HG02938 (cell line): ENCODE measurements around the gene HNF1A.

ENCODE experiments used
- ATAC-seq: cut with Tn5 transposase; IDR thresholded peaks from one replicate; pipeline ENCODE4 v1.9.1; 2021; ENCODE audit warnings: mild to moderate bottlenecking, moderate library complexity; ENCODE audit not compliant: unreplicated experiment

HNF1A gene

GRCh38 chr12:120984351-120984898 lies 6.1 kb downstream of the HNF1A start:
- ATAC-seq, result no peak

GRCh38 chr12:120988234-120988633 lies 9.9 kb downstream of the HNF1A start:
- ATAC-seq, result no peak

GRCh38 chr12:120988658-120989057 lies 10.3 kb downstream of the HNF1A start:
- no peak for ATAC-seq

GRCh38 chr12:120989687-120990086 lies 11.3 kb downstream of the HNF1A start:
- no peak for ATAC-seq

- ATAC-seq, result no peak
These were observed 12.2 kb downstream of the HNF1A start for GRCh38 chr12:120990487-120991055.

- ATAC-seq, result no peak
These were observed 13.6 kb downstream of the HNF1A start for GRCh38 chr12:120991965-120992364.

GRCh38 chr12:120992989-120993388 lies 14.6 kb downstream of the HNF1A start:
- no peak for ATAC-seq

- ATAC-seq, result no peak
These were observed 15.2 kb downstream of the HNF1A start for GRCh38 chr12:120993496-120993895.

- no peak for ATAC-seq
These were observed 15.7 kb downstream of the HNF1A start for GRCh38 chr12:120994059-120994458.

GRCh38 chr12:120994589-120995337 lies 16.4 kb downstream of the HNF1A start:
- no peak for ATAC-seq

- no peak for ATAC-seq
These were observed 17.9 kb downstream of the HNF1A start for GRCh38 chr12:120996133-120996746.

GRCh38 chr12:120997448-120997847 lies 19.1 kb downstream of the HNF1A start:
- no peak for ATAC-seq

- no peak for ATAC-seq
These were observed 20.1 kb downstream of the HNF1A start for GRCh38 chr12:120998435-120998834.

GRCh38 chr12:120999191-121000120 lies 21.1 kb downstream of the HNF1A start:
- no peak for ATAC-seq

GRCh38 chr12:121000530-121000929 lies 22.2 kb downstream of the HNF1A start:
- no peak for ATAC-seq

- no peak for ATAC-seq
These were observed 22.7 kb downstream of the HNF1A start for GRCh38 chr12:121001060-121001459.

- ATAC-seq, result no peak
These were observed 23.6 kb downstream of the HNF1A start for GRCh38 chr12:121001841-121002483.

GRCh38 chr12:121003650-121004049 lies 25.3 kb downstream of the HNF1A start:
- ATAC-seq, result no peak

- ATAC-seq, result no peak
These were observed 26.0 kb downstream of the HNF1A start for GRCh38 chr12:121004253-121004815.

GRCh38 chr12:121005346-121005815 lies 27.0 kb downstream of the HNF1A start:
- no peak for ATAC-seq
